HG03159 (cell line): ENCODE data around the gene SV2A.
"Not testable (repeated sequence)": the region's sequence is repeated elsewhere in the genome, so short reads cannot be mapped to it uniquely, and the experiment has no call there.

Experiments
- ATAC-seq: cut with Tn5 transposase; IDR thresholded peaks from one replicate; pipeline ENCODE4 v1.9.1; 2021; ENCODE audit warnings: mild to moderate bottlenecking, moderate library complexity; ENCODE audit not compliant: unreplicated experiment

The SV2A gene

DNA sequence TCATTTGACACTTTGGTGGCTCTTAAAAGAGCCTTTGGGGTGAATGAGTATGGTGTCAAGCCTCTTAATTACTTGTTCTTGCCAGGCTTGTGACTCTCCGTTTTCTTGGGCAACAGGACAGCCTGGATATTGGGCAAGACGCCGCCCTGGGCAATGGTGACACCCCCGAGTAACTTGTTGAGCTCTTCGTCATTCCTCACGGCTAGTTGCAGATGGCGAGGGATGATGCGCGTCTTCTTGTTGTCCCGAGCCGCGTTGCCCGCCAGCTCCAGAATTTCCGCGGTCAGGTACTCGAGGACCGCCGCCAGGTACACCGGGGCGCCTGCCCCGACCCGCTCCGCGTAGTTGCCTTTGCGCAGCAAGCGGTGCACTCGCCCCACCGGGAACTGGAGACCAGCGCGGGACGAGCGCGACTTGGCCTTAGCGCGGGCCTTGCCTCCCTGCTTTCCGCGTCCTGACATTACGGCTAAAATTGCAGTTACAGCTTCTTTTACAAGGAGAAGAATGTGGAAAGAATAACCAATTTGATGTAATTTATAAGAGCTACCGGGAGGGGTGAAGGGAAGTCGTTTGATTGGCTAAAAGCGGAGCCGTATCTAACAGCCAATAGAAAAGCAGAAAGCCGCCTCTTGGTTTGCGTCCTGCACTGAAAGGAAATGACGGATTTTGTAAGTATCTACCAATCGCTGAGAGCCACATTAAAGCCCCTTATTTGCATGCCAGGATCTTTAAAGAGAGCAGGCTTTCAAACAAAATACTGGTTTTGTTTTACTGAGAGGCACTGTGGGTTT lies 30.0 kb downstream of the SV2A start:
- ATAC-seq = peak; percentile 39

DNA sequence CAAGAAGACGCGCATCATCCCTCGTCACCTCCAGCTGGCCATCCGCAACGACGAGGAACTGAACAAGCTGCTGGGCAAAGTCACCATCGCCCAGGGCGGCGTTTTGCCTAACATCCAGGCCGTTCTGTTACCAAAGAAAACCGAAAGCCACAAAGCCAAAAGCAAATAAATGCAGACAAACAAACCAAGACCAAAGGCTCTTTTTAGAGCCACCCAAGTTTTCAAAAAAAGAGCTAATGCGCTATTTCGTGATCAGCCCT lies 30.5 kb downstream of the SV2A start:
- ATAC-seq = not testable (repeated sequence)

- peak; percentile 55 for ATAC-seq
Observed at GRCh38 chr1:149886396-149887195, 31.0 kb downstream of the SV2A start.

DNA sequence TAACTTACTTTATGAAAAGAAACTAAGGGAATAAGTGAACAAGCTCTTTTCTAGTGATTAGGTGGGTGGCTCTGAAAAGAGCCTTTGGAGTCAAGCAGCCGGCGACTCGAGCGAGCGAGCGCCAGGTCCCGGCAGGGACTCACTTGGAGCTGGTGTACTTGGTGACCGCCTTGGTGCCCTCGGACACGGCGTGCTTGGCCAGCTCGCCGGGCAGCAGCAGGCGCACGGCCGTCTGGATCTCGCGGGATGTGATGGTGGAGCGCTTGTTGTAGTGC lies 31.6 kb downstream of the SV2A start:
- not testable (repeated sequence) for ATAC-seq

DNA sequence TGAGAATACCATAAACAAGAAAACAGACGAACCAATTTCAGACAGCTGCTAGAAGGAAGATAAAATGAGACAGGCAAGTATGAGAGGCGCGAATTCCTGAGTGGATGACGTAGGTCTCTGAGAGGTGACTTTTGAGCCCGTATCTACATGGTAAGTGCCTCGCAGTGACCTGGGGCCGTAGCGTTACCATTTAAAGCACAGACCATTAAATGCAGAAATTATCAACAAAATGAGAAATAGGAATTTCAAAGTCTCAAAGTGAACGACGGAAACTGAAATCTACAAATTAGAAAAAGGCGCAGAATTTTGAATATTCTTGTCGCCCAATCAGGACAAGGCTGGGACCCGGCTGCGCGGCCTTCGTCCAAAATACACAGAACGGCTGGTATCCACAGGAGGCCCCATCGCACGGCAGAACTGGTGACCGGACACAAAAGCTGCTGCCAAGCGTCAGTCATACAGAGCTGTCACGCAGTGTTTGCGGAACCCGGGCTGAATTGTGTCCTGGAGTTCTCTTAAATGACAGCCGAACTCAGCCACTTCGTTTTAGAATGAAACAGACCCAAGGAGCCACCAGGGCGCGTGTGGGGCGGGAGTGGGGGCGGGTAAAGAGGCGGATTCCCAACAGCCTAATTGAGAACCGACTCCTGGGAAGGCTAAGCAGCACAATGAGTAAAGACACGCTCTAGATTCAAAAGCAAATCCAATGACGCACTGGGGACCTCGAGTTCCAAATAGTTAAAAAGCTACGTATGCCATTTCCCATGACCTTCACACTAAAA lies 32.1 kb downstream of the SV2A start:
- no peak for ATAC-seq

DNA sequence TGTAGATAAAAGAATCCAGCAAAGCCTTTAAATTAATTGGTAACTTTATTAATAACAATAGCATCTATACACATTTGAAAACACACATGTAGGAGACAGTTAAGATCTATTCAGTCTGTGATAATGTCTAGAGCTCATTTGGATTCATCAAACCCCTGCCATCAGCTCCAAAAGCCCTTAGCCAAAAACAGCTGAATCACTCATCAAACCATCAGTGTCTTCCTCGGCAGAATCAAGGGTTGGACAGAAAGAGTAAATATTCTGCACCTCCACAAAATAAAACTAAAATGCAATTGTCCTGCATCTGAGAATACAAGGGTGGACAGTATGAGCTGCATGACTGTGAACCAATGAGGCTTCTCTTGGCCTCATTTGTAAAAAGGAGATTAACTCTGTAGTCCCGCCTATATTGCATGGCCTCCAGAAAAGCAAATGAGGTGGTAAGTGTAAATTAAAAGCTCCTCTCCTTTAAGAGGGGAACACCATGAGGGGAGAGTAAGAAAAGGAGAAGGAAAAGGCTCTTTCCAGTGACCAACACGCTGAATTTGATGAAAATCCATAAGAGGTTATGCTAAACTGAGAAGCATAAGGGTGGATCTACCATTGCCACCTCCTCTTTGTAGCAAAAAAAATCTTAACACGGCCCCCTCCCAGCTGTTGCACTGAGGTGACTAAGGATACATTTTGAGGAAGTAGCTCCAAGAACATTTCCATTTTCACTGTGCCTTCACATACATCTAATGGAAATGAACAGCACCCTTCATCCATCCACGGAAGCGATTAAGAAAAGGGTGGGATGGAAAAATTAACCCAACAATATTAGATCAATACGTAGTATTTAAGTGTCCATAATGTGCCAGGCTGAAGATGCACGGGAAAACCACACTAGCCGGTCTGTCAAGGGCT lies 33.0 kb downstream of the SV2A start:
- ATAC-seq = no peak

DNA sequence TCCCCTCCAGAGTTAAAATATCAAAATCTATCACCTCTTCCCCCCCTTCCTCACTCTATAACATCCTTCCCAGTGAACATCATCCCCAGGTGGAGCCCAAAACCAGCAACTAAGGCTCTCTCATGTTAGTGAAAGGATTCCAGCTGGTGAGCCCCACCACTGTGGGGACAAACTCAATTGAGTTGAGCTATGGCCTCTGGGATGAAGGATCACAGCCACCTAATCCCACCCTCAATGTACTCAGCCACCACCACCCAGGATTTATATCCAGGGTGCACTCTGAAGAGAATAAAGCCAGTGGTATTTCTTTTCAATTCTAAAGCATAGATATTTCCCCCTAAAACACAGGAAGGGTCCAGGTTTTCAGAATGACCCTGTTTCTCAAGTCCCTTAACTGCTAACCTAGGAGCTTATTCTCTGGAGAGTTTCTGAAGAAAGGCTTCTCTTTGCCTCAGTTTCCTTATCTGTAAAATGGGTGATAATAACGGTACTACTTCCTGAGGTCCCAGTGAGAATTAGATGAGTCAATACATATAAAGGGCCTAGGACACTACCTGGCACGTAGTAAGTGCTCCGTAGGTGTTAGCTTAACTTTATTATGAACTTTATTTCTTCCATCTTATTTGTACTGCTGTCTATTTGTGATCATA lies 33.9 kb downstream of the SV2A start:
- no peak for ATAC-seq

GRCh38 chr1:149881876-149882275 lies 35.8 kb downstream of the SV2A start:
- no peak for ATAC-seq

- no peak for ATAC-seq
Observed at GRCh38 chr1:149879556-149879955, 38.1 kb downstream of the SV2A start.

DNA sequence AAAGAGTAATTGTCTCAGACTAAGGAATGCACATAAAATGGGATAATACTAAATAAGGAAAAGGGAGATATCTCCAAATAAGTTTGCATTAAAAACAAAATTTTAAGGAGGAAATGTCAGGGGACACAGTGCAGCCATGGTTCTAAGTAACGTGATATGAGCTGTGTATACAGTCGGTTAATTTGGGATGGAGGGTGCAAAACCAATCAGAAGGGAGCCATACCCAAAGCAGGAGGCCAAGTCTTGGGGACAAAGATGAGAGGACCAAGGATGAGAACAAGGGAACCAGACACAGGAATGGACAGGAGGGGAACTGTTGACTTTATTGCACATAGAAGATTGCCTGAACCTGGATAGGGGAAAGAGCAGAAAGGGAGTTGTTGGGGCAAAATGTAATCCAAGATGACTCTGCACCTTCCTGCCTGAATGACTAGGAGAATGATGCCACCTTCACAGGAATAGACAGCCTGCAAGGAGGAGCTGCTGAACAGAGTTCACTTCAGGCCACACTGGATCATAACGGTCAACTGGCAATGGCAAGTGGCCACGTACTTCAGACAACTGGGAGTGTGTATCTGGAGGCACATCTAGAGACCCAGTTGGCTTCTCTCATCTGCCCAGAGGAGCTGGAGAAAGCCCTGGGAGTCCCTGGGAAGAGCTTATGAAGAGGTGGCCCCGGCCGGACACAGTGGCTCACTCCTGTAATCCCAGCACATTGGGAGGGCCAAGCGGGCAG lies 40.3 kb downstream of the SV2A start:
- ATAC-seq = no peak

DNA sequence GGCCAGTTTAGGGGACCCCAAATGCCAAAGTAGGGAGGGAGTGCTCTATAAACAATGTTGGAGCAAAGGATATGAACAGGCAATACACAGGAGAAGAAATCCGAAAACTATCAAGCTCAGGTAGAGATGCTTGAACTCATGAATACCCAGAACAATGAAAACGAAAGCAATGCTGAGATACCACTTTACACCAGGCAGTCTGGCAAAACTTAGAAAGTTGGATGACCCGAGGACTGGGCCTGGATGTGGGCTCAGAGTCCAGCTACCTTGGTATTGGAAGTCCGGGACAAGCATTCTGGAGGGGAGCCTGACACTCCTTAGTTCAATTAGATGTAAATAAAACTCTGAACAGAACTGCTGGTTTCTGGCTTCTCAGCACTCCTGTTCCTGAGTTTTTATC lies 44.6 kb downstream of the SV2A start:
- not testable (repeated sequence) for ATAC-seq

DNA sequence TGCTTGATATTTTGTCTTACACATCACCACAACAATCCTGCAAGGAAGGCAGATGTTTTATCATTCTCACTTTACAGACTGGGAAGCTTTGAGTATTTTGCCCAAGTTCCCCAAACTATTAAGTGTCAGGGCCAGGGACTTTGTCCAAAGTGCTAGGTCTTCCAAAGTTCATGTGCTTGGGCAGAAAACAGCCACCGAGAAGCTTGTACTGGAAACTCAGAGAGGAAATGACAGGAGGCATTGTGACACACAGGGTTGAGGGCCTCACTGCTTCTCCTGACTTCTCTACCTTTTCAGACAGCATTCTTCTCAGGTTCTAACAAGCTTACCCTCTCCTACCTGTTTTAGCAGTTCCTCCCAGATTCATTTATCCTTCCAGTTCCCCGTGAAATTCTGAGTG lies 50.8 kb downstream of the SV2A start:
- not testable (repeated sequence) for ATAC-seq

DNA sequence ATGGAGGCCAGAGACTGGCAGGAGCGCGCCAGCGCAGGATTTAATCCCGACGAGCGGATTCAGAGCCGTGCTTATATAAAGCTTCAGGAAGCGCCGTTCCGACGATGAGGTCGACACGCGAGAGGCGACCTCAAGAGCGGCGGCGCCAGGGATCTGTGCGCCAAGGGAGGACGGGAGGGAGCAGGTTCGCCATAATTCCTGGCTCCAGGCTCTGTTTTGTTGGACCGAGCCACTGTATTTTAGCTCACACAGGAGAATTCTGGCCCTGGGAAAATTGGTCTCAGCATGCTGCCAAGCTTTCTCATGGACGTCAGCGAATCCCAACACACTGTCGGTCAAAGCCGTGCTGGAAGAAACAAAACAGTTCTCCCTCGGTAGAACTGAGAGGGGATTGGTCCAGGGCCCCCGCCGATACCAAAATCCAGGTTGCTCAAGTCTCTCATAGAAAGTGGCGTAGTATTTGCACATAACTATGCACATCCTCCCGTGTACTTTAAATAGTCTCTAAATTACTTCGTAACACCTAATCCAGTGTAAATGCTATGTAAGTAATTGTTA lies 56.1 kb downstream of the SV2A start:
- ATAC-seq = not testable (repeated sequence)

- peak; percentile 63 for ATAC-seq
Observed at GRCh38 chr1:149860684-149861496, 56.8 kb downstream of the SV2A start.

GRCh38 chr1:149860271-149860670 lies 57.4 kb downstream of the SV2A start:
- ATAC-seq = not testable (repeated sequence)
